ENCODE results near the gene ANKEF1.

GRCh38 chr20:10061641-10062040 lies 26.9 kb downstream of the ANKEF1 start:
- TF ChIP-seq POLR2AphosphoS5 (IDR thresholded peaks at IDR 0.05; ENCODE audit: low read depth, low read length) = no peak
- TF ChIP-seq TAF1 (IDR thresholded peaks at IDR 0.05; ENCODE audit: borderline replicate concordance, insufficient read depth, low read length) = no peak

All from PFSK-1 (cell line).